ENCODE results near the gene GNG3. TPM values are rescaled to one million over a fixed set of nuclear protein-coding genes. Genes with fewer than 3 reads are reported as not detected.

GNG3 gene
- total RNA-seq, 4 donors from 2014 or later: 0.88 TPM; not detected in 3

DNA sequence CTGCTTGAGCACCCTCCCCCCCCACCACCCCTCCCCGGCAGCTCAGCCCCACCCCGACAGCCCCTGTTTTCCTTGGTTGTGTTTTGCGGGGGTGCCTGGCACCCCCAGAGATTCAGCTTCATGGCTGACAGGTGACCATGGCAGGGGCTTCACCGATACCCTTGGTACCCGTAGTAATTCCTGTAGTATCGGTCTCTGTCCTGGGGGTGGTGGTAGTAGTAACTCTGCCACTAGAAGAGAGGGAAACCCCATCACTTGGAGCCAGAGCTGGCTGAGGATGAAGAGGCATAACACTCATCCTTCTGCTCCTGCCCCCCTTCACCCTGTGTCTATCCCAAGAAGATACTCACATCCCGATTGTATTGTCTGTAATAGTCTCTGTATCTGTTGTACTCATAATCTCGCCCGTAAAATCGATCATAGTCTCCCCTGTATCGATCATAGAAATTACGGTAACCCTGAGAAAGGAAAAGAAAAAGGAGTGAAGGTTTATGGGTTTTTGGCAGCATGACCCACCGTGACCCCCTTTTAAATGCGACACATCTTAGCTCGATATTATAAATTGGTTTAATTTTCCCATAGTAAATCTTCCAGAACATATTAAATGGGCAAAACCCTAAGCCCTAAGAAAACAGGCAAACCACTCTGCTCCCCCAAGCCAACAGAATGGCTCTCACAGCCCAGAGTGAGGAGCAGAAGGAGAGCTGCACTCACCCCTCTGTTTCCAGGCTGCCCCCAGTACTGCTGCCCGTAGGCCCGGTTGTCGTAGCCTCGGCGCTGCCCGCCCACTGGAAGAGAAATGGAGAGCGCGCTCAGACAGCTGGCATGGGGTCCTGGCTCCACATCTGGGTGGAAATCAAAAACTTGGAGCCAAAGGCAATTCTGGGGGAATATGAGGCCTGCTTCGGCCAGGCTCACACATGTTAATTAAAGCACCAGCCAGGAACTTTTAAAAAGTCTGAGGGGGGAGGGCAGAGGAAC, 8.0 kb downstream of the GNG3 start:
- no peak for TF ChIP-seq CTCF (IDR thresholded peaks at IDR 0.05; ENCODE audit: low read depth)

DNA sequence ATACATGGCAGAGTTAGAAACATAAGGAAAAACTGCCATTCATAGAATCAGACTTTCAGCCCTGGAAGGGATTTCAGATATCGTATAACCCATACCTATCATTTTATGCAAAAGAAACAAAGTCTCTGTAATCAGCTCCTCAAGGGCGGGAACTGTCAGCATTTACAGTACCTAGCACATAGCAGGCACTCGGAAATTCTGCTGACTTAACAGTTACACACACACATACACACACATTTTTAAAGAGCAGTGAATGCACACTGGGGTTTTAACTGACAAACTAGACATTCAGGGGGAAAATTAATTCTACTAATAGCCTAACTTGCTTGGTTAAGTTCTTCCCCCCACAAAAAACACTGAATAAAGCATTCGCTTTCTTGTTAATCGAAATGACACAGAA, 8.7 kb downstream of the GNG3 start:
- TF ChIP-seq CTCF (IDR thresholded peaks at IDR 0.05; ENCODE audit: low read depth): no peak

DNA sequence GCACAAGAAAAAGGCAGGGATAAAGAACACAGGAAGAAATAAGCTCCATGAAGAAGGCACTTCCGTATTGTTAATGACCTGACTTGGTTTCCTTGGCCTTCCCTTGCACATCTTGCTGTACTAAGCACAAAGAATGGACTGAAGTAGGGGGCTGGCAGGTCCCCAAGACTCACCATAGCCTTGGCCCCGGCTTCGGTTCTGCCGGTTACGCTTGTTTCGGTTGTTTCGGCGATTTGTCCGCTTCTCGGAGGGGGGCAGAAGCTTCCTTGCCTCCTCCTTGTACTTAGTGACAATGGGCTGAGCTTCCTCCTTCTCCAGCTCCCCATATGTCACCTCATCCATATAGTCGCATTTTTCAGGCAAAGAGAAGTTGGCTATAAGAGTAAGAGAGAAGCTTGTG, 9.3 kb downstream of the GNG3 start:
- no peak for TF ChIP-seq CTCF (IDR thresholded peaks at IDR 0.05; ENCODE audit: low read depth)

GRCh38 chr11:62719302-62719978, 12.0 kb downstream of the GNG3 start:
- TF ChIP-seq CTCF (IDR thresholded peaks at IDR 0.05; ENCODE audit: low read depth): no peak

GRCh38 chr11:62721994-62722393, 14.5 kb downstream of the GNG3 start:
- TF ChIP-seq CTCF (IDR thresholded peaks at IDR 0.05; ENCODE audit: low read depth): no peak

DNA sequence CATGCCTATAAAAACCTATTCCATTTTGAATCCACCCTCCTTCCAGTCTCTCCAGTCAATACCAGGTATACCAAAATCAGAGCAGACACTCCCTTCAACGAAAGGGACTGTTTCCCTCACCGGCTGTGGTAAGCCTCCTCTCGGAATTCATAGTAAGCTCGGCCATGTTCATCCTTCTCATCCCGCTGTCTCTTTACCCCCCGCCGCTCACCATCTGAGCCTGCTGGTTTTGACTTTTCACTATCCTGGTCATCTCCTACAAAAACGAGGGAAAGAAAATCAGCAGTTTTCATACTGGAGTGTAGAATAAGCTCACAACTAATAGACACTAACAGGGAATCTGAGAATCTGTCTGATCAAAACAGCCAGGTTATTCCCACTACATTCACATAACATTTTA, 16.7 kb downstream of the GNG3 start:
- no peak for TF ChIP-seq CTCF (IDR thresholded peaks at IDR 0.05; ENCODE audit: low read depth)

GRCh38 chr11:62725646-62726045, 18.2 kb downstream of the GNG3 start:
- no peak for TF ChIP-seq CTCF (IDR thresholded peaks at IDR 0.05; ENCODE audit: low read depth)

Data from subcutaneous adipose tissue (tissue), 4 donors.